T-helper 1 cell treated with Interleukin-12 subunit alpha and Interleukin-12 subunit beta and Interleukin-4 antibody, amounts not matched to agents 30 μg/mL and 1 μg/mL, for 36 hours (primary cell): ENCODE measurements around the gene S100A16.
"Not testable (repeated sequence)": the region's sequence is repeated elsewhere in the genome, so short reads cannot be mapped to it uniquely, and the experiment has no call there.

Experiments used
- H3K27ac Mint-ChIP-seq: one replicate; pipeline ENCODE4 v1.8.0; 2021; ENCODE audit warnings: mild to moderate bottlenecking, mixed read lengths
- H3K27me3 Mint-ChIP-seq: one replicate; pipeline ENCODE4 v1.8.0; 2021; ENCODE audit warnings: low read depth, mixed read lengths
- H3K36me3 Mint-ChIP-seq: one replicate; pipeline ENCODE4 v1.8.0; 2021; ENCODE audit warnings: low read depth, mixed read lengths
- H3K4me1 Mint-ChIP-seq: one replicate; pipeline ENCODE4 v1.8.0; 2021; ENCODE audit warnings: low read depth, mixed read lengths
- H3K4me3 Mint-ChIP-seq: one replicate; pipeline ENCODE4 v1.8.0; 2021; ENCODE audit warnings: mild to moderate bottlenecking, moderate library complexity, mixed read lengths
- H3K9me3 Mint-ChIP-seq: one replicate; pipeline ENCODE4 v1.8.0; 2021; ENCODE audit warnings: mixed read lengths

S100A16 gene

GRCh38 chr1:153562021-153562420 lies 50.9 kb downstream of the S100A16 start:
- H3K4me3 Mint-ChIP-seq, H3K9me3 Mint-ChIP-seq: not testable (repeated sequence)

GRCh38 chr1:153561466-153561985 lies 51.4 kb downstream of the S100A16 start:
- H3K27ac Mint-ChIP-seq: no peak overlapping the region
- H3K4me1 Mint-ChIP-seq: peaks cover 11% of the 10 kb centered on the region
- no peaks in the 10 kb centered on the region for H3K36me3 Mint-ChIP-seq
- no peaks in the 10 kb centered on the region for H3K27me3 Mint-ChIP-seq
- no peak overlapping the region for H3K4me3 Mint-ChIP-seq
- H3K9me3 Mint-ChIP-seq: no peaks in the 10 kb centered on the region

More at GRCh38 chr1:153562021-153562420, 50.9 kb downstream of the S100A16 start:
- H3K27me3 Mint-ChIP-seq, H3K27ac Mint-ChIP-seq, H3K36me3 Mint-ChIP-seq: not testable (repeated sequence)
- peaks cover 16% of the 10 kb centered on the region for H3K4me1 Mint-ChIP-seq

DNA sequence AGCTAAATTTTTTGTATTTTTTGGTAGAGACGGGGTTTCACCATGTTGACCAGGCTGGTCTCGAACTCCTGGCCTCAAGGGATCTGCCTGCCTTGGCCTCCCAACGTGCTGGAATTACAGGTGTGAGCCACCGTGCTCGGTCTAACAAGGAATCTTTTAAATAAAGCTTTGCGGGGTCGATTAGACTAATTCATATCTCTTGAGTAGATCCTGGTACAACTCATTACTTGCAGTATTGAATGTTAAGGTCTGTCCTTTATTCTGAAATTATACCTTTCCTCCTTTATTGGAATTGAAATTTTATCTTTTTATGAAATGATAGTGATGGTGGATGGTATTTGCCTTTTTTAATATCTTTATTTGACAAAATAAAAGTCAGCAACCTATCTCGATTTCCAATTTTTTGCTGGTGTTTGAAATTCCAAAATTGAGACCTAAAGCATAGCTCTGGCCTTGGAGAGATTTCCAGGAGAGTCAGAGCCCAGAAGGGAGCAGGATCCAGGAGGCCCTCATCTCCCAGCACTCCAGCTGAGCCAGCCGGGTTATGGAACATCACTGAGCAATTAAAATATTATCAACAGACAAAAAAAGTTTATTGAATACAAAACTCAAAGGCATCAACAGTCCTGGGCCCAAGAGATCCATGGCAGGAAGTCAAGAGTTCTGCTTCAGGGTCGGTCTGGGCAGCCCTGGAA lies 52.0 kb downstream of the S100A16 start:
- Mint-ChIP-seq H3K4me3 (no peak overlapping the region), H3K9me3 (no peaks in the 10 kb centered on the region), H3K36me3 (no peaks in the 10 kb centered on the region), H3K4me1 (peaks cover 7% of the 10 kb centered on the region), H3K27ac (no peak overlapping the region), H3K27me3 (no peaks in the 10 kb centered on the region)

DNA sequence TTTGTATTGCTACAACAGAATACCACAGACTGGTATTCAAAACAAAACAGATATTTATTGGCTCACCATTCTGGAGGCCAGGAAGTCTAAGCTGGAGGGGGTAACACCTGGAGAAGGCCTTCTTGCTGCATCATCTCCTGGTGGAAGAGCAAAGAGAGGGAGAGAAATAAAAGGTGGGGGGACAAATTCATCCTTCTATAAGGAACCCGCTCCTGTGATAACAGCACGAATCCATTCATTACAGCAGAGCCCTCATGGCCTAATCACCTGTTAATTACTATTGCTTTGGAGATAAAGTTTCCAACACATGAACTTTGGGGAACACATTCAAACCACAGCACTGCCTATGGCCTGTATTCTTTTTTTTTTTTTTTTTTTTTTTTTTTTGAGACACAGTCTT lies 52.7 kb downstream of the S100A16 start:
- Mint-ChIP-seq H3K27me3 (no peaks in the 10 kb centered on the region), H3K36me3 (no peaks in the 10 kb centered on the region), H3K9me3 (no peaks in the 10 kb centered on the region), H3K27ac (peak overlapping the region; percentile 26), H3K4me3 (no peak overlapping the region), H3K4me1 (peaks cover 3% of the 10 kb centered on the region)

DNA sequence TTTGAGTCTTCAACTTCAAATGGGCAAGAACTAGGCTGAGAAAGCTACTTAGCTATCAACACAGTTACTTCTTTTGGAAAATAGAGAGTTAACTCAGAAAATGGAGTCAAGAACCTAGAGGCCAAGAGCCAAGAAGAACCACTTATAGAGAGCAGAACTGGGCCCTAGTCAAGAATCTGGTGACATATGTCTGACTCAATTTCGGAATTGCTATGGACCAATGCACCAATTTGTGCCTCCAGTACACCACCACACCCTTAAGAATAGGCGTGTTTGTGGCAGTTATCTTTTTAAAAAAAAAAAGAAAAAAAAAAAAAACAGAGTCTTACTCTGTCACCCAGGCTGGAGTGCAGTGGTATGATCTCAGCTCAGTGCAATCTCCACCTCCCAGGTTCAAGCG lies 55.1 kb downstream of the S100A16 start:
- Mint-ChIP-seq H3K27me3 (no peaks in the 10 kb centered on the region), H3K4me3 (no peak overlapping the region), H3K27ac (no peak overlapping the region), H3K9me3 (no peaks in the 10 kb centered on the region), H3K4me1 (peaks cover 6% of the 10 kb centered on the region), H3K36me3 (no peaks in the 10 kb centered on the region)
